WTC11 (cell line): Measurements from ENCODE around the gene TMED5. TPM values are rescaled to one million over a fixed set of nuclear protein-coding genes. Genes with fewer than 3 reads are reported as not detected.

ENCODE experiments used
- ATAC-seq: fragments of 200-7000 bp; cut with Tn5 transposase; 2 replicates; pipeline ENCODE4 v1.10.0; 2021; ENCODE audit warnings: mild to moderate bottlenecking, moderate library complexity
- CTCF ChIA-PET: fragments of 300-600 bp; sonication (Branson Sonifier 250); formaldehyde crosslinking; loops from one replicate; lab custom pipeline; 2021; ENCODE audit warnings: antibody characterized with exemption; lab: Charles Lee
- POLR2A ChIA-PET: fragments of 350-600 bp; sonication (Branson Sonifier 250); formaldehyde crosslinking; loops from one replicate; lab custom pipeline; 2021; ENCODE audit warnings: antibody characterized with exemption; lab: Charles Lee
- DNase-seq: peaks from one replicate; pipeline ENCODE4 v3.0.0; 2021; ENCODE audit warnings: low spot score
- H3K27ac Mint-ChIP-seq: 2 replicates; pipeline ENCODE4 v1.8.0; 2021; ENCODE audit warnings: mixed read lengths
- H3K27me3 Mint-ChIP-seq: 2 replicates; pipeline ENCODE4 v1.8.0; 2021; ENCODE audit warnings: low read depth, mild to moderate bottlenecking, moderate library complexity, mixed read lengths
- H3K36me3 Mint-ChIP-seq: 2 replicates; pipeline ENCODE4 v1.8.0; 2021; ENCODE audit warnings: mixed read lengths
- H3K4me1 Mint-ChIP-seq: 2 replicates; pipeline ENCODE4 v1.8.0; 2022; ENCODE audit warnings: mixed read lengths
- H3K4me3 Mint-ChIP-seq: 2 replicates; pipeline ENCODE4 v1.8.0; 2021; ENCODE audit warnings: mild to moderate bottlenecking, moderate library complexity, mixed read lengths
- H3K9me3 Mint-ChIP-seq: 2 replicates; pipeline ENCODE4 v1.8.0; 2021; ENCODE audit warnings: mixed read lengths
- E2F4 ChIP-seq: sonication (generic); formaldehyde crosslinking; IDR thresholded peaks from 2 replicates; pipeline ENCODE4 v1.8.1; 2022; ENCODE audit warnings: low read depth, mild to moderate bottlenecking, moderate library complexity, missing genetic modification reagents, borderline replicate concordance
- GABPB1 ChIP-seq: sonication (generic); formaldehyde crosslinking; IDR thresholded peaks from 2 replicates; pipeline ENCODE4 v1.8.1; 2023; ENCODE audit warnings: mild to moderate bottlenecking, missing genetic modification reagents
- HMGXB4 ChIP-seq: sonication (generic); formaldehyde crosslinking; IDR thresholded peaks from 2 replicates; pipeline ENCODE4 v1.8.1; 2023; ENCODE audit warnings: mild to moderate bottlenecking, moderate library complexity, missing genetic modification reagents
- IRF1 ChIP-seq: sonication (generic); formaldehyde crosslinking; IDR thresholded peaks from 2 replicates; pipeline ENCODE4 v1.8.0; 2023; ENCODE audit warnings: missing genetic modification reagents
- KAT7 ChIP-seq: sonication (generic); formaldehyde crosslinking; IDR thresholded peaks from 2 replicates; pipeline ENCODE4 v1.8.1; 2023; ENCODE audit warnings: missing genetic modification reagents, mild to moderate bottlenecking, borderline replicate concordance
- MYBL2 ChIP-seq: sonication (generic); formaldehyde crosslinking; IDR thresholded peaks from 2 replicates; pipeline ENCODE4 v1.8.1; 2023; ENCODE audit warnings: mild to moderate bottlenecking, moderate library complexity, missing genetic modification reagents
- NFATC4 ChIP-seq: fragments of 250-450 bp; sonication (Bioruptor Pico); IDR thresholded peaks from 2 replicates; pipeline ENCODE4 v1.9.0; 2021; ENCODE audit warnings: mild to moderate bottlenecking
- NR2C2 ChIP-seq: sonication (generic); formaldehyde crosslinking; IDR thresholded peaks from 2 replicates; pipeline ENCODE4 v1.8.0; 2022; ENCODE audit warnings: mild to moderate bottlenecking, missing genetic modification reagents
- PRDM15 ChIP-seq: sonication (generic); formaldehyde crosslinking; IDR thresholded peaks from 2 replicates; pipeline ENCODE4 v1.8.0; 2022; ENCODE audit warnings: missing genetic modification reagents
- SOX15 ChIP-seq: fragments of 250-450 bp; sonication (Bioruptor Pico); IDR thresholded peaks from 2 replicates; pipeline ENCODE4 v1.9.0; 2021; ENCODE audit warnings: mild to moderate bottlenecking
- STAT6 ChIP-seq: sonication (generic); formaldehyde crosslinking; conservative IDR thresholded peaks from 2 replicates; pipeline ENCODE4 v1.8.1; 2023; ENCODE audit warnings: mild to moderate bottlenecking, low read depth, missing genetic modification reagents, moderate library complexity
- USF2 ChIP-seq: sonication (generic); formaldehyde crosslinking; IDR thresholded peaks from 2 replicates; pipeline ENCODE4 v1.8.1; 2023; ENCODE audit warnings: mild to moderate bottlenecking, missing genetic modification reagents, moderate library complexity
- ZMAT4 ChIP-seq: fragments of 250-450 bp; sonication (Bioruptor Pico); IDR thresholded peaks from 2 replicates; pipeline ENCODE4 v1.9.0; 2021; ENCODE audit warnings: mild to moderate bottlenecking
- ZNF219 ChIP-seq: sonication (generic); formaldehyde crosslinking; IDR thresholded peaks from 2 replicates; pipeline ENCODE4 v1.8.0; 2023; ENCODE audit warnings: missing genetic modification reagents, mild to moderate bottlenecking, borderline replicate concordance
- ZNF281 ChIP-seq: sonication (generic); formaldehyde crosslinking; IDR thresholded peaks from 2 replicates; pipeline ENCODE4 v1.8.0; 2023; ENCODE audit warnings: mild to moderate bottlenecking, missing genetic modification reagents
- ZSCAN18 ChIP-seq: fragments of 250-450 bp; sonication (Bioruptor Pico); IDR thresholded peaks from 2 replicates; pipeline ENCODE4 v2.1.2; 2022; ENCODE audit warnings: mild to moderate bottlenecking, moderate library complexity
- total RNA-seq: library from RNA; stranded (reverse); gene quantifications from 3 replicates; pipeline ENCODE4 v1.2.3, GENCODE V29; 2021

The TMED5 gene
- total RNA-seq, 1 experiment from 2014 or later, result 28.5 TPM

- TF ChIP-seq ZNF281 (CRISPR knock-in tag) (no peak), ZSCAN18 (CRISPR knock-in tag) (no peak), PRDM15 (CRISPR knock-in tag) (no peak), E2F4 (CRISPR knock-in tag) (no peak), ZNF219 (CRISPR knock-in tag) (no peak), STAT6 (CRISPR knock-in tag) (no peak), MYBL2 (no peak), SOX15 (CRISPR knock-in tag) (no peak), IRF1 (CRISPR knock-in tag) (no peak)
Observed at GRCh38 chr1:93207211-93207610, 27.0 kb upstream of the TMED5 start (continued).

- Mint-ChIP-seq H3K4me3 (no peak overlapping the region), H3K27me3 (no peaks in the 10 kb centered on the region), H3K9me3 (no peaks in the 10 kb centered on the region), H3K36me3 (peaks cover 28% of the 10 kb centered on the region), H3K27ac (no peak overlapping the region), H3K4me1 (no peaks in the 10 kb centered on the region)
- ChIA-PET POLR2A (no interaction called here), CTCF (no interaction called here)
- ATAC-seq (no peak), DNase-seq (no peak)
- no peak for TF ChIP-seq GABPB1
- no peak for TF ChIP-seq USF2 (CRISPR knock-in tag)
- no peak for TF ChIP-seq KAT7 (CRISPR knock-in tag)
- TF ChIP-seq HMGXB4, result no peak
- no peak for TF ChIP-seq NR2C2 (CRISPR knock-in tag)
- no peak for TF ChIP-seq NFATC4 (CRISPR knock-in tag)
- no peak for TF ChIP-seq ZMAT4 (CRISPR knock-in tag)
- no peak for TF ChIP-seq ZSCAN18 (CRISPR knock-in tag)
Observed at GRCh38 chr1:93206567-93206954, 26.3 kb upstream of the TMED5 start.
